ENCODE data around the gene PKD1L1. TPM values are rescaled to one million over a fixed set of nuclear protein-coding genes. Genes with fewer than 3 reads are reported as not detected.

The PKD1L1 gene
- total and polyA plus RNA-seq, 4 donors, result 0.26 to 1.1 (median 0.55) TPM

DNA sequence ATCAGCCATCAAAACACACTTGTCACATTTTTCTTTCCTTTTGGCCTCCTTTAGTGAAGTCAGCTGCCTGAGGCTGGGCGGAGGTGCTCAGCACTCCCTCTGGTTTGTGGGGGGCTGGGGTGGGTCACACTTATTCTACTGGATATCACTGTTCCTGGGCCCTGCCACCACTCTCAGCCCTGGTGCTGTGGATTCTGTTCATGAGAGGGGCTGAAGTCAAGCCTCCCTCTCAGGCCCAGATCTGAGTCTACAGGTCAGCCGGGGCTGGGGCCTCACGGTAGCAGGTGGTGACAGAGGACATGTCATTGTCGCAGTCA, 185.6 kb downstream of the PKD1L1 start:
- ATAC-seq (ENCODE audit: insufficient read depth, low FRiP score), result no peak
- no peaks in the 10 kb centered on the region for H3K9me3 ChIP-seq (ENCODE audit: control insufficient read depth in 4 of 4, insufficient read depth in 3 of 4, low read length in 3 of 4)
- peaks cover 0 to 20% (median 5%) of the 10 kb centered on the region in 5 donors for H3K4me1 ChIP-seq (ENCODE audit: control insufficient read depth in 5 of 5, insufficient read depth in 5 of 5, low read length in 5 of 5)
- WGBS, 2 donors, result 97 to 99% methylated on average over 4 of the region's 4 CpGs
- no peak overlapping the region for H3K4me3 ChIP-seq
- H3K27ac ChIP-seq (ENCODE audit: low read depth in 1 of 2, low read length in 1 of 2), result no peak overlapping the region
- H3K27me3 ChIP-seq (ENCODE audit: control insufficient read depth in 3 of 3, insufficient read depth in 3 of 3, low read length in 2 of 3), result no peaks in the 10 kb centered on the region
- no peak for DNase-seq
- TF ChIP-seq, protein P1, sequence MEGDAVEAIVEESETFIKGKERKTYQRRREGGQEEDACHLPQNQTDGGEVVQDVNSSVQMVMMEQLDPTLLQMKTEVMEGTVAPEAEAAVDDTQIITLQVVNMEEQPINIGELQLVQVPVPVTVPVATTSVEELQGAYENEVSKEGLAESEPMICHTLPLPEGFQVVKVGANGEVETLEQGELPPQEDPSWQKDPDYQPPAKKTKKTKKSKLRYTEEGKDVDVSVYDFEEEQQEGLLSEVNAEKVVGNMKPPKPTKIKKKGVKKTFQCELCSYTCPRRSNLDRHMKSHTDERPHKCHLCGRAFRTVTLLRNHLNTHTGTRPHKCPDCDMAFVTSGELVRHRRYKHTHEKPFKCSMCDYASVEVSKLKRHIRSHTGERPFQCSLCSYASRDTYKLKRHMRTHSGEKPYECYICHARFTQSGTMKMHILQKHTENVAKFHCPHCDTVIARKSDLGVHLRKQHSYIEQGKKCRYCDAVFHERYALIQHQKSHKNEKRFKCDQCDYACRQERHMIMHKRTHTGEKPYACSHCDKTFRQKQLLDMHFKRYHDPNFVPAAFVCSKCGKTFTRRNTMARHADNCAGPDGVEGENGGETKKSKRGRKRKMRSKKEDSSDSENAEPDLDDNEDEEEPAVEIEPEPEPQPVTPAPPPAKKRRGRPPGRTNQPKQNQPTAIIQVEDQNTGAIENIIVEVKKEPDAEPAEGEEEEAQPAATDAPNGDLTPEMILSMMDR (IDR thresholded peaks at IDR 0.05; ENCODE audit: control extremely low read depth, extremely low read depth), result no peak
- no peaks in the 10 kb centered on the region for H3K36me3 ChIP-seq (ENCODE audit: control insufficient read depth in 4 of 4, insufficient read depth in 4 of 4, low read length in 4 of 4)
- no peak overlapping the region for H3K9ac ChIP-seq (ENCODE audit: insufficient read depth in 1 of 2, low read length in 2 of 2)

GRCh38 chr7:47762207-47762606, 186.1 kb downstream of the PKD1L1 start:
- no peaks in the 10 kb centered on the region for H3K9me3 ChIP-seq (ENCODE audit: control insufficient read depth in 4 of 4, insufficient read depth in 3 of 4, low read length in 3 of 4)
- H3K9ac ChIP-seq (ENCODE audit: insufficient read depth in 1 of 2, low read length in 2 of 2), result no peak overlapping the region
- H3K36me3 ChIP-seq (ENCODE audit: control insufficient read depth in 4 of 4, insufficient read depth in 4 of 4, low read length in 4 of 4), result no peaks in the 10 kb centered on the region
- no peaks in the 10 kb centered on the region for H3K27me3 ChIP-seq (ENCODE audit: control insufficient read depth in 3 of 3, insufficient read depth in 3 of 3, low read length in 2 of 3)
- TF ChIP-seq, protein P1 (IDR thresholded peaks at IDR 0.05; ENCODE audit: control extremely low read depth, extremely low read depth), result no peak
- DNase-seq, result no peak
- H3K4me1 ChIP-seq (ENCODE audit: control insufficient read depth in 5 of 5, insufficient read depth in 5 of 5, low read length in 5 of 5), result peaks cover 0 to 20% (median 5%) of the 10 kb centered on the region in 5 donors
- H3K4me3 ChIP-seq, result no peak overlapping the region
- no peak overlapping the region for H3K27ac ChIP-seq (ENCODE audit: low read depth in 1 of 2, low read length in 1 of 2)
- ATAC-seq (ENCODE audit: insufficient read depth, low FRiP score), result no peak

- no peak overlapping the region for H3K9ac ChIP-seq (ENCODE audit: insufficient read depth in 1 of 2, low read length in 2 of 2)
- no peak overlapping the region for H3K4me3 ChIP-seq
- 91 to 93% methylated on average over 4 of the region's 4 CpGs for WGBS, 2 donors
- H3K9me3 ChIP-seq (ENCODE audit: control insufficient read depth in 4 of 4, insufficient read depth in 3 of 4, low read length in 3 of 4), result no peaks in the 10 kb centered on the region
- peaks cover 0 to 16% (median 0%) of the 10 kb centered on the region in 5 donors for H3K4me1 ChIP-seq (ENCODE audit: control insufficient read depth in 5 of 5, insufficient read depth in 5 of 5, low read length in 5 of 5)
- TF ChIP-seq, protein P1 (IDR thresholded peaks at IDR 0.05; ENCODE audit: control extremely low read depth, extremely low read depth), result no peak
- DNase-seq, result no peak
- no peaks in the 10 kb centered on the region for H3K27me3 ChIP-seq (ENCODE audit: control insufficient read depth in 3 of 3, insufficient read depth in 3 of 3, low read length in 2 of 3)
- ATAC-seq (ENCODE audit: insufficient read depth, low FRiP score), result no peak
- H3K27ac ChIP-seq (ENCODE audit: low read depth in 1 of 2, low read length in 1 of 2), result no peak overlapping the region
- no peaks in the 10 kb centered on the region for H3K36me3 ChIP-seq (ENCODE audit: control insufficient read depth in 4 of 4, insufficient read depth in 4 of 4, low read length in 4 of 4)
These were observed 189.1 kb downstream of the PKD1L1 start for GRCh38 chr7:47759056-47759706.

DNA sequence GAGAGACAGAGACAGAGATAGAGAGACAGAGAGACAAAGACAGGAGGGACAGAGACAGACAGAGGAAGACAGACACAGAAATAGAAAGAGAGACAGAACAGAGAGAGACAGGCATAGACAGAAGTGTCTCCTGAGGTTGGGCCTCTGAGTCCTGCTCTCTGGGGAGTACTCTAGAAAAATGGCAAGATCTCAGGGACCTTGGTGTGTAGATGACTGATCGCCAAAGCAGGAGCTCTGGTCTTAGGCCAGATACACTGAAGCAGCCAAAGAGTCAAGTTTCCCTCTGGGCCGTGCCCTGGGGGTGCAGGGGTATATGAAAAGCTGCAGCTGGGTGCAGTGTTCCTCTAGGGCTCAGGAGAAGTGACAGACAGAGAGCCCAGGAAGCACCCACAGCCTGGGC, 189.7 kb downstream of the PKD1L1 start:
- H3K4me1 ChIP-seq (ENCODE audit: control insufficient read depth in 5 of 5, insufficient read depth in 5 of 5, low read length in 5 of 5), result peaks cover 0 to 16% (median 0%) of the 10 kb centered on the region in 5 donors
- H3K36me3 ChIP-seq (ENCODE audit: control insufficient read depth in 4 of 4, insufficient read depth in 4 of 4, low read length in 4 of 4), result no peaks in the 10 kb centered on the region
- TF ChIP-seq, protein P1 (IDR thresholded peaks at IDR 0.05; ENCODE audit: control extremely low read depth, extremely low read depth), result no peak
- H3K9me3 ChIP-seq (ENCODE audit: control insufficient read depth in 4 of 4, insufficient read depth in 3 of 4, low read length in 3 of 4), result no peaks in the 10 kb centered on the region
- H3K4me3 ChIP-seq, result no peak overlapping the region
- no peak overlapping the region for H3K9ac ChIP-seq (ENCODE audit: insufficient read depth in 1 of 2, low read length in 2 of 2)
- peak overlapping the region in 1 of 2 donors; percentile 18 for H3K27ac ChIP-seq (ENCODE audit: low read depth in 1 of 2, low read length in 1 of 2)
- no peak for DNase-seq
- no peaks in the 10 kb centered on the region for H3K27me3 ChIP-seq (ENCODE audit: control insufficient read depth in 3 of 3, insufficient read depth in 3 of 3, low read length in 2 of 3)
- WGBS, 2 donors, result 81 to 87% methylated on average over 2 of the region's 2 CpGs
- ATAC-seq (ENCODE audit: insufficient read depth, low FRiP score), result peak; percentile 20

Data from lung (tissue), 12 donors.